ENCODE data around the gene TEK. TPM values are rescaled to one million over a fixed set of nuclear protein-coding genes. Genes with fewer than 3 reads are reported as not detected.
"Not testable (repeated sequence)": the region's sequence is repeated elsewhere in the genome, so short reads cannot be mapped to it uniquely, and the experiment has no call there.

The TEK gene
- not detected in 2 replicates for total RNA-seq

DNA sequence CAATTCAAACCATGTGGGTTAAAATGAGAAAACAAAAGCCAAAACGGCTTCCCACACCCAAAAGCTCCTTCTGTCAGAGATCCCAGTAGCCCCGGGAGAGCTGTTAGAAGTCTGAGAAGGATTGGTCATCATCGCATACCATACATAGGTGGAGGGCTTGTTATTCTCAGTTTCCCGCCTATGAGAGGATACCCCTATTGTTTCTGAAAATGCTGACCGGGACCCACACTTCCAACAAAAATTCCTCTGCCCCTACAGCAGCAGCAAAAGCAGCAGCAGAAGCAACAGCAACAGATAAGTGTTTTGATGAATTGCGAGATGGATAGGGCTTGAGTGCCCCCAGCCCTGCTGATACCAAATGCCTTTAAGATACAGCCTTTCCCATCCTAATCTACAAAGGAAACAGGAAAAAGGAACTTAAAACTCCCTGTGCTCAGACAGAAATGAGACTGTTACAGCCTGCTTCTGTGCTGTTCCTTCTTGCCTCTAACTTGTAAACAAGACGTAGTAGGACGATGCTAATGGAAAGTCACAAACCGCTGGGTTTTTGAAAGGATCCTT is at the start of gene TEK:
TSS of gene TEK (plus strand) at position 245 of the 561 bp plus-strand sequence. CDS start 366 bp downstream, outside the sequence.
- Mint-ChIP-seq H3K27me3 (ENCODE audit: insufficient read depth) (peaks cover 2% of the 10 kb centered on the region), H3K9me3 (no peaks in the 10 kb centered on the region), H3K27ac (no peak within 1 kb of the TSS), H3K36me3 (ENCODE audit: low read depth) (no peaks in the 10 kb centered on the region), H3K4me1 (ENCODE audit: low read depth) (no peaks in the 10 kb centered on the region), H3K4me3 (no peak within 1 kb of the TSS)
- DNase-seq (ENCODE audit: low spot score), result no peak
- intact Hi-C loops (cut with micrococcal nuclease), result no loop called here

DNA sequence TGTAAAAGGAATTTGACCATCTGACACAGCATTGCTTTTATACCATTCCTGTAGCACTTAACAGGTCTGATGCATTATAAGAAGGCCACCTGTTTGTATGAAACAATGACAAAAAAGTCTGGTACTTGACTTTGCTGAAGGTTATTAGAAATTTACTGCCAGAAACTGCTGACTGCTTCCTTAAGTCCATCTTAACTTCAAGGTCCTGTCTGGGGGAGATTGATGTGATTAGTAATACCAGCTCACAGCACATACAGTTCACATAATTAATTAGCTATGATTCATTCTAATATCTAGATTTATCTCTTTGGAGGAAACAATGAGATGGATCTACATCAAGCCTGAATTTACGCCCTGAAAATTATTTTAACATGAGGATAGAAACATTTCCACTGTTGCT is 49.6 kb upstream of the TEK start:
- Mint-ChIP-seq H3K9me3 (no peaks in the 10 kb centered on the region), H3K4me3 (no peak overlapping the region), H3K4me1 (ENCODE audit: low read depth) (no peaks in the 10 kb centered on the region), H3K36me3 (ENCODE audit: low read depth) (no peaks in the 10 kb centered on the region), H3K27me3 (ENCODE audit: insufficient read depth) (no peaks in the 10 kb centered on the region), H3K27ac (no peak overlapping the region)
- no peak for DNase-seq (ENCODE audit: low spot score)
- intact Hi-C loops (cut with micrococcal nuclease), result no loop called here

DNA sequence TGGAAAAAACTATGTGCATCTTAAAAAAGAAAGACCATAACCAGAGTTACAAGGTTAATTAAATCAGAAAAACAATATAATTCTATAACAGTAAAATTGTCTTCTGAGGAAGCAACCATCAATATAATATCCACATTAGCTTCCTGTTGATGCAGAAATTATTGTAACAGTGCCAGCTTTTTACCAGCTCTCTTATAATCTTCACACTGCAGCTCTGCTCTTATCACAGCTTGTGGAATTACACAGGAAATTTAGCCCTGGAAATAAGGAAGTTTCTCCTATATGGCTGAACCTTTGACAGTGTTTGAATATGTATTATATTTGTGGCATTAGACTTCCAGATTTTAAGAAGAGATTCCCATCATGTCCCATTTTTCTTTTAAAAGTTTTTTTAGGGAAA is 49.1 kb upstream of the TEK start:
- intact Hi-C loops (cut with micrococcal nuclease), result no loop called here
- H3K27me3 Mint-ChIP-seq (ENCODE audit: insufficient read depth), result no peaks in the 10 kb centered on the region
- H3K27ac Mint-ChIP-seq, result no peak overlapping the region
- H3K9me3 Mint-ChIP-seq, result no peaks in the 10 kb centered on the region
- no peak overlapping the region for H3K4me3 Mint-ChIP-seq
- DNase-seq (ENCODE audit: low spot score), result no peak
- no peaks in the 10 kb centered on the region for H3K4me1 Mint-ChIP-seq (ENCODE audit: low read depth)
- no peaks in the 10 kb centered on the region for H3K36me3 Mint-ChIP-seq (ENCODE audit: low read depth)

DNA sequence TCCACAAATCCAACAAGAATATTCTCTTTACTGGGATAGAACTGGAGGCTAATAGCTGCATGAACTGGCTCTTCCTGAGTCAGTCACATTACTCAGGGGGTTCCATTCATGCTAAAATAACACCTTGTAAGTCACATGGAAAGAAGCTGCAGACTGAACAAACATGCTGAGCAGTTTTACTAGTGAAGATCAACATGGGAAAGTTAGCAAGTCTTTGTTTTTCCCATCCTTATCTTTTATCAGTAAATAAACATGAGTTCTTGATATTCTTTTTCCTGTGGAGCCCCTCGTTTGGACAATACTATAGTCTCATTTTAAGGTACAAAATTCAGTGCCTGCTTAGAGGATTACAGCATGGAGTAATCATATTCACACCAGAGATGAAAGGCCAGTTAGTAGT is 43.7 kb upstream of the TEK start:
- H3K27me3 Mint-ChIP-seq (ENCODE audit: insufficient read depth), result no peaks in the 10 kb centered on the region
- H3K9me3 Mint-ChIP-seq, result no peaks in the 10 kb centered on the region
- H3K4me3 Mint-ChIP-seq, result no peak overlapping the region
- no peaks in the 10 kb centered on the region for H3K36me3 Mint-ChIP-seq (ENCODE audit: low read depth)
- no peaks in the 10 kb centered on the region for H3K4me1 Mint-ChIP-seq (ENCODE audit: low read depth)
- no peak for DNase-seq (ENCODE audit: low spot score)
- H3K27ac Mint-ChIP-seq, result no peak overlapping the region
- intact Hi-C loops (cut with micrococcal nuclease), result no loop called here

DNA sequence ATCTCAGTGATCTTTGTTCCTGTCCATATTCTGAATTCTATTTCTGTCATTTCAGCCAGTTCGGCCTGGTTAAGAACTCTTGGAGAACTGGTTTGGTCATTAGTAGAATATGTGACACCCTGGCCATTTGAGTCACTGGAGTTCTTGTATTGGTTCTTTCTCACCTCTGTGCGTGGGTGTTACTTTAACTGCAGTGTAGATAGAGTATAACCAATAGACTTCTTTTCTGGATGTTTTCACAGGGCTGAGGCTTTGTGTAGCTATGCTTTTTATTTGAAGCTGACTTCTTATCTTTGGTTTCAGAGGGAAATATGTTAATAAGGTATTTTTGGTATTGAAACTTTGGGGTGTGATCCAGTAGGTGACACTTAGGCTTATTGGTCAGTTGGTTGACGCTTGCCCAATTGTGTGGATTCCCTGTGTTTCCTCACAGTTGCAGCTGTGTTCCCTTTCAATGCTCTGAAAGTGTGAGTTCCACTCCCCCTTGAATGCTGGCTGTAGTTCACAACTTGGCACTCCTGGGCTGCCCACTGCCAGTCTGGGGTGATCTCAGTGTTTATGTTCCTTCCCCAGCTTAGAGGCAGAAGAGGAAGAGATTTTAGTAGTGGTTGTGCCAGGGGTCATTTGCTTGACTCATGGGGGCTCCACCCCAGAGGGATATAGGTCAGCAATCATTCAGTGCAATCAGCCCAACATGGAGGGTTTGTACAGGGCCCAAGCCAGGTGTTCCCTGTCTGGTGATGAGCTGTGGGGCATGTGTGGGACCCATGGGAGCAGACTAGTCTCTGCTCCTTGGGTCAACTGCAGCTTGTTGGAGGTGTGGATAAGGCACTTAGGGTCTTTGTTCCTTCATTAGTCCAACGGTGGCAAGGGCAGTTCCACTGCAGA is 34.9 kb upstream of the TEK start:
- no peak overlapping the region for H3K4me3 Mint-ChIP-seq
- no peak for DNase-seq (ENCODE audit: low spot score)
- intact Hi-C loops (cut with micrococcal nuclease), result no loop called here

DNA sequence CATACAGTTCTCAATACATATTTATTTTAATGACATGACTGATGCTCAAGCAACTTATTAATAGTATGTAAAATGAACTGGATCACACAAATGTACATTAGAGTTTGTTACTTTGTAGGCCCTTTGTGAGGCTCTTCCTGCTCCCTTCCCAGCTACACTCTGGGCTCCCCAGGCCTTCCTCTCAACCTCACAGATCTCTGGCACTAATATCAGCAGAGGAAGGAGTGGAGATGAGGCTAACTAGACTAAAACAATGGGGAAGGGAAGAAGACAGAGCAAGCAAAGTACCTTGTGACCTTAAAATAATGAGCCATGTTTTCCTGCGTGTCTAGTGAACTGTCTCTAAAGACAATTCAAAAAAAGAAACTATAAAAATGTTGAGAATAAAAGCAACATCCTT is 30.3 kb upstream of the TEK start:
- no peak for DNase-seq (ENCODE audit: low spot score)
- Mint-ChIP-seq H3K9me3 (no peaks in the 10 kb centered on the region), H3K36me3 (ENCODE audit: low read depth) (no peaks in the 10 kb centered on the region), H3K4me3 (no peak overlapping the region), H3K27ac (no peak overlapping the region), H3K4me1 (ENCODE audit: low read depth) (no peaks in the 10 kb centered on the region), H3K27me3 (ENCODE audit: insufficient read depth) (no peaks in the 10 kb centered on the region)
- intact Hi-C loops (cut with micrococcal nuclease), result no loop called here

More for the DNA sequence above, 34.9 kb upstream of the TEK start:
- no peaks in the 10 kb centered on the region for H3K36me3 Mint-ChIP-seq (ENCODE audit: low read depth)
- no peaks in the 10 kb centered on the region for H3K27me3 Mint-ChIP-seq (ENCODE audit: insufficient read depth)
- no peaks in the 10 kb centered on the region for H3K4me1 Mint-ChIP-seq (ENCODE audit: low read depth)
- no peaks in the 10 kb centered on the region for H3K9me3 Mint-ChIP-seq
- no peak overlapping the region for H3K27ac Mint-ChIP-seq

DNA sequence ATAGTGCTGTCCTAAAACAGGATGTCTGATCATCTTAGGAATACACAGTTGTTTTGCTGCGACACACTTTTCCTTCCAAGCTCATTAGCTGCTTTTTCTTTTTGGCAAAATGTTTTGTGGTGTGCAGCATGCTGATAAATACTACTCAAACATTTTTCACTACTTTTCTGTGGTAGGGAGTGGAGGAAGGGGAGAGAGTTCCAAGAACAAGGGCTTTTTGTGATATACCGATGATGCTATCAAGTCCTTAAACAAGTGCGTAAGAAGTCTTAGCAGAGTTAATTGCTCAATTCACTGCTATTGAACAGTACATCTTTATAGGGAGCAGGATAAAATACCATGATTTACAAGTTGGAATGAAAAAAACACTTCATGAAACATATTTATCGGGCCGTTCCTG is 23.6 kb upstream of the TEK start:
- intact Hi-C loops (cut with micrococcal nuclease), result no loop called here
- Mint-ChIP-seq H3K9me3 (no peaks in the 10 kb centered on the region), H3K4me1 (ENCODE audit: low read depth) (no peaks in the 10 kb centered on the region), H3K27me3 (ENCODE audit: insufficient read depth) (no peaks in the 10 kb centered on the region), H3K27ac (no peak overlapping the region), H3K4me3 (no peak overlapping the region), H3K36me3 (ENCODE audit: low read depth) (no peaks in the 10 kb centered on the region)
- DNase-seq (ENCODE audit: low spot score), result no peak

DNA sequence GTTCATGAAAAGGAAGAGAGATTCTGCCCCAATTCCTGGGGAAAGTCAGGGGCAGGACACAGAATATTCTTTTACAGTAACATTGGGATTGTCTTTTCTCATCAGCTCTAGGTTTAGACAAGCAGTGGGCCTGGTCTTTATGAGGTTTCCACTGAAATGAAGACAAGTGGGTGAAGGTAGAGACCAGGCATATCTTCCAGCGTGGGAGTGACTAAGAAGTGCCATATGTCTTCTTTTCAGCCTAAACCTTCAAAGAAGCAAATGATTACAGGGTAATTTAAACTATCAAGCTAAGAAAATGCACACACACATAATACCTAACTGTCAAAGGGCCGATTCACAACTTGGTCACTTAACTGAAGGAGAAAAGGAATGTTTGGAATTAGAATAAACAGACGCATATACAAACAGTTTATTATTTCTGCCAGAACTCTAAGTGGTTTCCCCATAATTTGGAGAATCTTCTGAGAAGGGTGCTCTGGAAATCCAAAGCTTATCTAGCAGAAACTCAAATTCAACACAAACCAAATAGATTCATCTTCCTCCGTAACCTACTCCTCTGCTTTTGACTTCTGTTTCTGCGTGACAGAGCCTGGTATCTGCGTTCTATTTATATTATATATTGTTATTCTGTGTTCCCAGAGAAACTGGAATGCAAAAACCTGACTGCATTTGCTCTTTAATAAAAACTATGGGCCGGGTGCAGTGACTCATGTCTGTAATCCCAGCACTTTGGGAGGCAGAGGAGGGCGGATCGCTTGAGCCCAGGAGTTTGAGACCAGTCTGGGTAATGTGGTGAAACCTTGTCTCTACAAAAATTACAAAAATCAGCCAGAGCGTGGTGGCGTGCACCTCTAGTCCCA is 22.0 kb upstream of the TEK start:
- Mint-ChIP-seq H3K9me3 (no peaks in the 10 kb centered on the region), H3K27ac (no peak overlapping the region), H3K4me3 (no peak overlapping the region), H3K27me3 (ENCODE audit: insufficient read depth) (no peaks in the 10 kb centered on the region), H3K36me3 (ENCODE audit: low read depth) (no peaks in the 10 kb centered on the region), H3K4me1 (ENCODE audit: low read depth) (no peaks in the 10 kb centered on the region)
- DNase-seq (ENCODE audit: low spot score), result no peak
- intact Hi-C loops (cut with micrococcal nuclease), result no loop called here

DNA sequence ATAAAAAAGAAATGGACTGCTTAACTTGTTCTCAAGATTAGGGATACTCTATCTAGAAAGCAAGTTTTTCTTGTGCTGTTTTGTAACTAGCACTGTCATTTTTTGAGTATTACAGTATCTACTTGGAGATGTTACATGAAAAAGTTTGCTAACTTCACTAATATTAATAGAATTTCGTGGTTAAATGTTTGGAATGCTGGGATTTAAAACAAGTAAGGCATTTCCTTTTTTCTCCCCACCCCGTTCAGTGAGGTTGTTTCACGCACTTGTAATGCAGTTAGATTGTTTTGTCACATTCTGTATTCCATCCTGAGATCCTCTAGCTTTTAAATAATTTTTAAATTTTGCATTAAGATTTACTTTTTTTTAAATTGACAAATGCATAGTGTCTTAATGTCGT is 20.0 kb upstream of the TEK start:
- no peaks in the 10 kb centered on the region for H3K9me3 Mint-ChIP-seq
- no peak overlapping the region for H3K27ac Mint-ChIP-seq
- DNase-seq (ENCODE audit: low spot score), result no peak

DNA sequence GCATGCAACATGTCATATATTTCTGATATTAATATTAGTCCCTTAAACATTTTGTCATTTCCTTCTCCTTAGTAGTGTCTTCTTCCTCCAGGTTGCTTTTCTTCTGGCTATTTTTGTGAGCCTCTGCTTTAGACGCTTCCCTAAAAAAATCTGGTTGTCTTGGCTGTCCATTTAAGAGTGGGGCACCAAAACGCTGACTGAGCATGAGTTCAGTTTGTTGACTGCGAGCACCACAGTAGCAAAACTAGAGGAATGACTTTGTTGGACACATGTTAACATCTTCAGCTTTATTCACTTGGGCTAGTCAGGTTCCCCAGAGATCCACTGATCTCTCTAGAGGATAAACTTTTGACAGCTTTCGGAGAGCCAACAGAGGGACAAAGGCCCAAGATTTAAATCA is 19.3 kb upstream of the TEK start:
- no peak for DNase-seq (ENCODE audit: low spot score)
- Mint-ChIP-seq H3K27ac (no peak overlapping the region), H3K9me3 (no peaks in the 10 kb centered on the region), H3K4me3 (no peak overlapping the region), H3K4me1 (ENCODE audit: low read depth) (peaks cover 6% of the 10 kb centered on the region), H3K36me3 (ENCODE audit: low read depth) (no peaks in the 10 kb centered on the region), H3K27me3 (ENCODE audit: insufficient read depth) (peaks cover 7% of the 10 kb centered on the region)
- intact Hi-C loops (cut with micrococcal nuclease), result no loop called here

More for the DNA sequence above, 20.0 kb upstream of the TEK start:
- Mint-ChIP-seq H3K4me3 (no peak overlapping the region), H3K36me3 (ENCODE audit: low read depth) (no peaks in the 10 kb centered on the region), H3K27me3 (ENCODE audit: insufficient read depth) (peaks cover 5% of the 10 kb centered on the region), H3K4me1 (ENCODE audit: low read depth) (peaks cover 6% of the 10 kb centered on the region)
- intact Hi-C loops (cut with micrococcal nuclease), result no loop called here

DNA sequence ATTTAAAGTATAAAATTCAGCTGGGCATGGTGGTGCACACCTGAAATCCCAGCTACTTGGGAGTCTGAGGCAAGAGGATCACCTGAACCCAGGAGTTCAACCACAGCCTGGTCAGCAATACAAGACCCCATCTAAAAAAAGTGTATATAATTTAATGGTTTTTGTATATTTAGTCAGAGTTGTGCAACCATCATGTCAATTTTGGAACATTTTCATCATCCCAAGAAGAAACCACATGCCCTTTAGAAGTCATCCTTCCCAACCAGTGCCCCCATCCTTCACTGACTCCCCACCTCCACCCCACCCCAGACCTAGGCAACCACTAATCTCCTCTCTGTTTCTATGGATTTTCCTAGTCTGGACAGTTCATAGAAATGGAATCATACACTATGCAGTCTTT is 18.8 kb upstream of the TEK start:
- no peaks in the 10 kb centered on the region for H3K36me3 Mint-ChIP-seq (ENCODE audit: low read depth)
- peaks cover 7% of the 10 kb centered on the region for H3K27me3 Mint-ChIP-seq (ENCODE audit: insufficient read depth)
- intact Hi-C loops (cut with micrococcal nuclease), result no loop called here
- H3K4me1 Mint-ChIP-seq (ENCODE audit: low read depth), result peaks cover 6% of the 10 kb centered on the region
- H3K9me3 Mint-ChIP-seq, result no peaks in the 10 kb centered on the region
- H3K4me3 Mint-ChIP-seq, result no peak overlapping the region
- H3K27ac Mint-ChIP-seq, result no peak overlapping the region
- DNase-seq (ENCODE audit: low spot score), result no peak

DNA sequence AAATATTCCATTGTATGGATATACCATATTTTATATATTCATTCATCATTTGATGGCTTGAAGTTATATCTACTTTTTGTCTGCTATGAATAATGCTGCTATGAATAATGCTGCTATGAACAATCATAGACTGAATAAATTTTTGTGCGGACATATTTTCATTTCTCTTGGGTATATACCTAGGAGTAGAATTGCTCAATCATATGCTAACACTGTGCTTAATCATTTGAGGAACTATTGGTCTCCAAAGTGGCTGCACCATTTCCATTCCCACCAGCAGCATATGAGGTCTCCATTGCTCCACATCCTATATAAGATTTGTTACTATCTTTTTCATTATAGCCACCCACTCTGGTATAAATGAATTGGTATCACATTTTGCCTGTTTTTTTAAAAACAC is 18.3 kb upstream of the TEK start:
- Mint-ChIP-seq H3K4me1 (ENCODE audit: low read depth) (peaks cover 6% of the 10 kb centered on the region), H3K4me3 (no peak overlapping the region), H3K9me3 (no peaks in the 10 kb centered on the region), H3K36me3 (ENCODE audit: low read depth) (no peaks in the 10 kb centered on the region), H3K27me3 (ENCODE audit: insufficient read depth) (peaks cover 7% of the 10 kb centered on the region), H3K27ac (no peak overlapping the region)
- intact Hi-C loops (cut with micrococcal nuclease), result no loop called here
- DNase-seq (ENCODE audit: low spot score), result no peak

DNA sequence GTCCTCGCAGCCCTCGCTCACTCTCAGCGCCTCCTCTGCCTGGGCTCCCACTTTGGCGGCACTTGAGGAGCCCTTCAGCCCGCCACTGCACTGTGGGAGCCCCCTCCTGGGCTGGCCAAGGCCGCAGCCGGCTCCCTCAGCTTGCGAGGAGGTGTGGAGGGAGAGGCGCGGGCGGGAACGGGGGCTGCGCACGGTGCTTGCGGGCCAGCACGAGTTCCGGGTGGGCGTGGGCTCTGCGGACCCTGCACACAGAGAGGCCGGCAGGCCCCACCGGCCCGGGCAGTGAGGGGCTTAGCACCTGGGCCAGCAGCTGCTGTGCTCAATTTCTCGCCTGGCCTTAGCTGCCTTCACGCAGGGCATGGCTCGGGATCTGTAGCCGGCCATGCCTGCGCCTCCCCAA is 16.5 kb upstream of the TEK start:
- H3K27me3 Mint-ChIP-seq (ENCODE audit: insufficient read depth); DNase-seq (ENCODE audit: low spot score); H3K27ac Mint-ChIP-seq; H3K4me3 Mint-ChIP-seq; H3K36me3 Mint-ChIP-seq (ENCODE audit: low read depth); H3K4me1 Mint-ChIP-seq (ENCODE audit: low read depth); H3K9me3 Mint-ChIP-seq; intact Hi-C loops (cut with micrococcal nuclease): not testable (repeated sequence)
